ENCODE data around the gene DEDD. TPM values are rescaled to one million over a fixed set of nuclear protein-coding genes. Genes with fewer than 3 reads are reported as not detected.

DEDD gene, protein sequence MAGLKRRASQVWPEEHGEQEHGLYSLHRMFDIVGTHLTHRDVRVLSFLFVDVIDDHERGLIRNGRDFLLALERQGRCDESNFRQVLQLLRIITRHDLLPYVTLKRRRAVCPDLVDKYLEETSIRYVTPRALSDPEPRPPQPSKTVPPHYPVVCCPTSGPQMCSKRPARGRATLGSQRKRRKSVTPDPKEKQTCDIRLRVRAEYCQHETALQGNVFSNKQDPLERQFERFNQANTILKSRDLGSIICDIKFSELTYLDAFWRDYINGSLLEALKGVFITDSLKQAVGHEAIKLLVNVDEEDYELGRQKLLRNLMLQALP
- total RNA-seq: 27.2 TPM

DNA sequence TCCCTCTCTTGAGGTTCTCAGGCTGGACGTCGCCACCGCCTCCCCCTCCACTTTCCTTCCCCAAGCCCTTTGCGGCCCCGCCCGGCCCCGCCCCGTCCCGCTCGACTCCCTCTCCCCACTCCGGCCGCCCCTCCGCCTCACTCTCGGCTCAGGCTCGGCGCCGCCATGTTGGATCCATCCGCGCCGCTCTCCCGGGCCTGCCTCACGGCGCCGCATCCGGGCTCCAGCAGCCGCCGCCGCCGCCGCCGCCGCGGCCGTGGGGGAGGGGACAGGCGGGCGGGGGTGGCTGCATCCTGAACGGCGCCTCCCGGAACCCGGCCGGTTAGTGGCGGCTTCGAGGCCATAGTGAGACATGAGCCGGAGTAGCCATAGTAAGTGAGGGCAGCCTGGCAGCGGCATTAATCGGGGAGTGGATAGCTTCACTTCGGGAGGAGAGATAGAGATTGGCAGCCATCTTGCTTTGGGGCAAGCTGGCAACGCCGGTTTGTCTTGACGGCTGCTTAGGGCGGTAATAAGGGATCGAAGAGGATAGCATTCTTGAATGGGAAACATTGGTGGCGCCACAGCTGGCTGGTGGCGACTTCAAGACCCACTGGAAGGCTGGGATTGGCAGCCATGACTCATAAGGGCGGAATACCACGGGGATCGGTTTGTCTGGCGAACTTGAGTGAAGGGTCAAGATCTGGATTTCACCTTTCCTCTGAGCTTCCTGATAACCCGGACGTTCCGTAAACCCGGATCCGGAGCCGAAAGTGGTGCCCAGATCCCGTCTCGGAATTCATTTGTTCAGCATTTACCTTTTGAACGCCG lies at the start of gene DEDD:
Gene DEDD, minus strand, starts transcription at position 258 of the 810 bp plus-strand sequence. CDS start 8,205 bp downstream, outside the sequence.
- peak within 1 kb of the TSS; percentile 97 for H3K4me3 ChIP-seq (ENCODE audit: low read length)

DNA sequence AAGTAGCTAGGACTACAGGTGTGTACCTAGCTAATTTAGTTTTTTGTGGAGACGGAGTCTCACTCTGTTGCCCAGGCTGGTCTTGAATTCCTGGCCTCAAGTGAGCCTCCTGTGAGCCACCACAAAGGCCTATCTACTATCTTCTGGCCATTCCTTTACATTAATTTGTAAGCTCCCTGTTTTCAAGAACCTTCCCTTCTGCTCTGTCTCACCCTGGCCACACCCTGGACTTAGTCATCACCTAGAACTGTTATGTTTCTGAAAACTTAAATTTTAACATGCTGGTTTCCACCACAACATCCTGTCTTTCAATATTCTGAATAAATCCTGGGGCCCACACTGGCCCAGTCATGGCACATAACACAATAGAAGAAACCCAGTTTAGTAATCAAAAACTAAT lies 49.7 kb upstream of the DEDD start:
- Histone ChIP-seq H3K9me3 (ENCODE audit: low read depth, low read length) (no peaks in the 10 kb centered on the region), H3K4me3 (ENCODE audit: low read length) (no peak overlapping the region), H3K27me3 (ENCODE audit: insufficient read depth, low read length) (no peaks in the 10 kb centered on the region), H3K4me1 (ENCODE audit: insufficient read depth, low read length) (peaks cover 78% of the 10 kb centered on the region)

More for the DNA sequence above, at the start of gene DEDD:
- H3K4me1 ChIP-seq (ENCODE audit: insufficient read depth, low read length): peaks cover 80% of the 10 kb centered on the region
- H3K27me3 ChIP-seq (ENCODE audit: insufficient read depth, low read length): no peaks in the 10 kb centered on the region
- no peaks in the 10 kb centered on the region for H3K9me3 ChIP-seq (ENCODE audit: low read depth, low read length)

DNA sequence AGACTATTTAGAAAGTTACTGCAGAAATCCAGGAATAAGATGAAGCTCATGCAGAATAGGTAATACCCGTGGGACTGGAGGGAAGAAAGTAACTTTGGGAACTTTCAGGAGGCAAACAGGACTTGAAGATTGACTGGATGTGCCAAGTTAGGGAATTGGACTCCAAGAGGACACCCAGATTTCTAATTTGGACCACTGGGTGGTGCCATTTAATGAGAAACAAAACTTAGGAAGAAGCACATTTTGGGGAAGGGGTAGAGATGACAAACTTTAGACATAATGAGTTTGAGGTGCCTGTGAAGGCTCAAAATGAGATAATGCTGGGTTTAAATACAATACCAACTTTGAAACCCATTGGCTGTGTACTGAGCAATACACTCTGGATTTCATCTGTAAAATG lies 48.2 kb upstream of the DEDD start:
- H3K4me3 ChIP-seq (ENCODE audit: low read length): no peak overlapping the region
- H3K27me3 ChIP-seq (ENCODE audit: insufficient read depth, low read length): no peaks in the 10 kb centered on the region
- H3K4me1 ChIP-seq (ENCODE audit: insufficient read depth, low read length): peaks cover 76% of the 10 kb centered on the region
- no peaks in the 10 kb centered on the region for H3K9me3 ChIP-seq (ENCODE audit: low read depth, low read length)

DNA sequence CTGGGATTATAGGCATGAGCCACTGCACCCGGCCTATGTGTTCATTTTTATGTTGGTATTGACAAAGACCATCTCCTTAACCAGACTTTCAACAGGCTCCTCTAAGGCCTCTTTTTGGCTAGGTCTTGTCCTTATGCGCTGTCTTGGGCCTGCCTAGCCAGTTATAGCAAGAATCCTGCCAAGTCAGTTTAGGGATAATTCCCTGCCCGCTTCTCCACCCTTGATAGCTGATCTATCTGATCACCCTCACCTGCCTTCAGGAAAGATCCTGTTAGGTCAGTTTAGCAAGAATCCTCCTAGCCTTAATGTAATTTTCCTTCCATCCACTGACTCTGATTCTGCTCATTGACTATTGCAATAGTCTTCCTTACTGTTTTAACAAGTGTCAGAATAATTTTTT lies 47.2 kb upstream of the DEDD start:
- Histone ChIP-seq H3K4me3 (ENCODE audit: low read length) (no peak overlapping the region), H3K27me3 (ENCODE audit: insufficient read depth, low read length) (no peaks in the 10 kb centered on the region), H3K4me1 (ENCODE audit: insufficient read depth, low read length) (peaks cover 67% of the 10 kb centered on the region), H3K9me3 (ENCODE audit: low read depth, low read length) (no peaks in the 10 kb centered on the region)

DNA sequence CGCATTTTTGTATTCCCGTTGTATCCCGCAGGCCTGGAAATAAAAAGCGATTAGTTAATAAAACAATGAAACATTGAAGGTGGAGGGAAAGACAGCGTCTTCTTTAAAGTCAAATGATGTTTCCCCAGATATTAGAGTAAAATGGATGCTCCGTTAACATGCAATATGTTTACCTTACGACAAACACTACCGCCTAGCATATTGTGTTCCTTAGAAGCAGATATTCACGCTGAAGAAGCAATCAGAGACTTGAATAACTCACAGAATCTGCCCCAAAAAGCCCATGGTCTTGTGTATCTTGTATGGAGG lies 45.4 kb upstream of the DEDD start:
- no peak overlapping the region for H3K4me3 ChIP-seq (ENCODE audit: low read length)
- H3K27me3 ChIP-seq (ENCODE audit: insufficient read depth, low read length): no peaks in the 10 kb centered on the region
- H3K9me3 ChIP-seq (ENCODE audit: low read depth, low read length): no peaks in the 10 kb centered on the region
- peaks cover 49% of the 10 kb centered on the region for H3K4me1 ChIP-seq (ENCODE audit: insufficient read depth, low read length)

DNA sequence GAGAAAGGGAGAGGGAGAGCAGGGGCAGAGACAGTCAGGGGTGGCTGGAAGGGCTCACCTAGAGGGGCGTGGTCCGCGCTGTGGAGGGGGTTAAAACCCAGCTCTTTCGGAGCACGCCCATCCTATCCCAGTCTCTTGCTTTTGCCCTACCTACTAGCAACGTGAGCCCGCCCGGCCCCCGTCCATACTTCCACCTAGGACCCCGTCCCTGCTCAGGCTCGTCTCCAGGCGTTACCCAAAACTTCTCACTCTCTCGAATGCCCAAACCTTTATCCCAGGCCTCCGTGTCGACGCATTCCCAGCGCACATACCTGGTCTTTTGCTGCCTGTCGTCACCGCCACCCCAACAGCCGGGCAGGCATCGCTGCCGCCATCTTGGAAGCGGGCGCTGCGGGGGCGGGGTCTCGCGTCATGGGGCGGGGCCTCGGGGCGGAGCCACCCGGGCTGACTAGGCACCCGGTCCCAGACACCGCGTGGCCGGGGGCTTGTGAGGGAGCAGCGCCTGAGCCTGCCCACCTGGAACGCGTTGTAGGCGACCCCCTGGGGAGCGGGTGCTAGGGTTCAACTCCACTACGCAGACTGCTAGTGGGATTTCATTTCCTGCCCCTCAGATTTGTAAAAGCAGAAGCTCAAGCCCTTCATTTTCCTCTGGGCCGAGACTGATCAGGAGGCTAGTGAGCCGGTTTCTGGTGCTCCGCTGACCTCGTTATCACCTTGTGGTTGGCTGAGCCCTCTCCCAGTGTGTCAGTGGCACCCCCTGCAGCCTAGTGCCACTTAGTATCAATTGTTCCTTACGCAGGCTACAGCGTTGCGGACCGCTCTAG lies 44.9 kb upstream of the DEDD start, which contains the start of gene B4GALT3:
Gene B4GALT3, minus strand, starts transcription at position 396 of the 824 bp plus-strand sequence. CDS start 1,447 bp downstream, outside the sequence.
- Histone ChIP-seq H3K9me3 (ENCODE audit: low read depth, low read length) (no peaks in the 10 kb centered on the region), H3K4me1 (ENCODE audit: insufficient read depth, low read length) (peaks cover 43% of the 10 kb centered on the region), H3K4me3 (ENCODE audit: low read length) (peak within 1 kb of the TSS; percentile 81), H3K27me3 (ENCODE audit: insufficient read depth, low read length) (no peaks in the 10 kb centered on the region)

DNA sequence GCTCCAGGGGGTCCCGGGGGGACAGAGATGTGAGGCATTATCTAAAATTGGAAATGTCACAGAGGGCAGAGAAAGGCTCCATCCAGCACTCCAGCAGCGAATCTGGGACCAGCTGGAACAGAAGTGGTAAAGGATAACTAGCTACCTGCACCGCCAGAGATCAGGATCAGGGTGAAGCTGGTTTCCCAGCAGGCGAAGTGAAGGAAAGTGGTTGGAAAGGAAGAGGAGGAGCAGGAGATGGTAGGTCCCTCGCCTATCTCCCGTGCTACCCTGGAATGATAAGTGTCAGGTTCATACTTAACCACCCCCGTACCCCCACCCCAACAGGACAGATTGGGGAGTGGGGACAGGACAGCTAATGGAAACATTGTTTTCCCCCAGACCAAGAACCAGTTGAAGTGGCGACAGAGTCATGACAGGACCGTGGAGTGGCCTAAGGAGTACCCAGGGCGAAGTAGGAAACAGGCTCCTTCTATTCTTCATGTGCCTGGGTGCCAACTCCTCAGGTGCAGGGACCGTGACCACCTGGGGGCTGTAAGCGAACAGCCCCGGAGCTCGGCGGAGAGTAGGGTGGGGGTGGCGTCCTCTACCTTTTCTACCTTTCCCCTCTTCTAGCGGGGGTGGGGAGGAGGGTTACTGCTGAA lies 44.1 kb upstream of the DEDD start:
- Histone ChIP-seq H3K4me1 (ENCODE audit: insufficient read depth, low read length) (peaks cover 36% of the 10 kb centered on the region), H3K4me3 (ENCODE audit: low read length) (peak overlapping the region; percentile 81), H3K27me3 (ENCODE audit: insufficient read depth, low read length) (no peaks in the 10 kb centered on the region), H3K9me3 (ENCODE audit: low read depth, low read length) (no peaks in the 10 kb centered on the region)

DNA sequence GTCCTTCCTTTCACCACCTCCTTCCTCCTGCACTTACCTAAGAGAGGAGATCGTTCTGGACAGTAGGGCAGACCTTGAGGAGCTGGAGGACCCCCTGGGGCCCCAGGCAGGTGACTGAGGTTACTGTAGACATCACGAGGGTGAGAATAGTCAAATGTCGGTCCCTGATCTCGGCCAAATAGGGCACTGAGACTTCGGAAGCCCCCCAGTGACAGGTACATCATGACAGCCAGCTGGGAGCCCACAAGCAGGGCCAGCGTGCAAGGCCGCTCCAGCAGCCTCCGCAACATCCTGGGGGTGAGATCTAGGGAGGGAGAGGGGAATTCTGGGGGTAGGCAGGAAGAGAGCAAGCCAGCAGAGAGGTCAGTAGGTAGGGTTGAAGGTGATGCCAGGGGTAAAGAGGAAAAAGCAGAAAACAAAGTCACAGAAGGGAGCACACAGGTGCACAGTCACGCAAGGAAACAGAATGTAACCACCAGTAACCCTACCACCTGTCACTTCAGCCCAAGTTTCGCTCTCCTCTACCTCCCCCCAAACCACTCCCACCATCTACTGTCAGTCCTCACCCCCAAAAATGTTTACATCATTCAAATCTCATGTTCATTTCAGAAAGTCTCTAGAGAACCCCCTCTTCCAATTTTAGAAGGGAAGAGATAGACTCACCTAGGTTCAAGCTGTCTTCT lies 43.4 kb upstream of the DEDD start:
- peak overlapping the region; percentile 81 for H3K4me3 ChIP-seq (ENCODE audit: low read length)
- H3K4me1 ChIP-seq (ENCODE audit: insufficient read depth, low read length): peaks cover 29% of the 10 kb centered on the region
- no peaks in the 10 kb centered on the region for H3K9me3 ChIP-seq (ENCODE audit: low read depth, low read length)
- no peaks in the 10 kb centered on the region for H3K27me3 ChIP-seq (ENCODE audit: insufficient read depth, low read length)

DNA sequence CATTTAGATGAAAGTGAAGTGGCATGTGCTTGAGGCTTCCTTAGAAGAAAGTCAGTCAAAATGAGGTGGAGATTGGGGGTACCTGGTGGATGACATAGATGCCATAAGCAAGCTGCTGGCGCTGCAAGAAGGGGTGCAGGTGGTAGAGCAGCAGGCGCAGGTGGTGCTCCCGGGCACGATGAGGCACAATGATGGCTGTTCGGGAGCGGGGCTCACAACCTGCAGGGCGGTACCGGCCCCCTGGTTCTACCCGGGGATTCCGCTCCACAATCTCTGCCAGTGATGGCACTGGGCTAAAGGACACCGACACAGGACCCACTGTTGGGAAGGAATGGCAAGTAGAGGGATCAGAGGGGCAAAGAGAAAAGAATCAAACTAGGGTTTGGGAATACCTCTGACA lies 42.4 kb upstream of the DEDD start:
- no peak overlapping the region for H3K4me3 ChIP-seq (ENCODE audit: low read length)
- H3K9me3 ChIP-seq (ENCODE audit: low read depth, low read length): no peaks in the 10 kb centered on the region
- H3K4me1 ChIP-seq (ENCODE audit: insufficient read depth, low read length): peaks cover 23% of the 10 kb centered on the region
- no peaks in the 10 kb centered on the region for H3K27me3 ChIP-seq (ENCODE audit: insufficient read depth, low read length)

DNA sequence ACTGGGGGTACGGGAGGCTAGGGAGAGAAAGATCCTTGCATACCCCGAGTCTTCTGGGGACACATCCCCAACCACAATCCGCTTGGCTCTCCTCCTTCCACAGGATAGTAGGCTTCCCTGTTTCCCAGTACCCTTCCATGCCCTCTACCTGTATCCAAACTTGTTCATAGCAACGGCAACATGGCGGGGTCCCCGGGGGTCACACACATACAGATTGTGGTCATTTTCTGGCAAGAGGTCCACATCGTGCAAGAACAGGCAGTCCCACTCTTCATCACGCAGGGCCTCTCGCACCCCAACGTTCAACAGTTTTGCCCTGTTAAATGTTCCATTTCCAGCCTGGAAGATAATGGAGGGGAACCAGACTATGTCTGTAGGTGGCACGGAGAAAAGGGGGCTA lies 41.2 kb upstream of the DEDD start:
- H3K27me3 ChIP-seq (ENCODE audit: insufficient read depth, low read length): no peaks in the 10 kb centered on the region
- no peak overlapping the region for H3K4me3 ChIP-seq (ENCODE audit: low read length)
- peaks cover 23% of the 10 kb centered on the region for H3K4me1 ChIP-seq (ENCODE audit: insufficient read depth, low read length)
- H3K9me3 ChIP-seq (ENCODE audit: low read depth, low read length): no peaks in the 10 kb centered on the region

DNA sequence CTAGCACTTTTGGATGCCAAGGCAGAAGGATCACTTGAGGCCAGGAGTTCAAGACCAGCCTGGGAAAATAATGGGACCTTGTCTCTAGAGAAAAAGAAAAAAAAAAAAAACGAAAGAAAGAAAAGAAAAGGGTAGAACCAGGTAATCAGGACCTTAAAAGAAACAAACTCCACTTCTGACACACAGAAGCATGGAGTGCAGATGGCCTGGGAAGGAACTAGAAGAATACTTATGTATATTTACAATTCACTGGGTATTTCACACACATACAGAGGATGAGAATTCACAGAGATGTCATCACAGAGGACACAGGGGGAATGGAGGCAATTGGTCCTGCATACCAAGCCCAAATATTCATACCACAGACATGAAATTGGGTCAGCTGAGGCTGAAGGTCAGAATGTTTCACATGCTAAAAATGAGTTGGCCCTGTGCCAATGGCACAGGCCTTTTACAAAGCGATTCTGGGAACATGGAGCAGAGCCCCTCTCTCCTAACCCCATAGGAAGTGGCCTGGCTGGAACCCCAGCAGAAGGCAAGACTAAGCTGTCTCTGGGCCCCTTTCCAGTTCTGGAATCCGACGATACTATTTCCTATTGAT lies 40.4 kb upstream of the DEDD start:
- no peak overlapping the region for H3K4me3 ChIP-seq (ENCODE audit: low read length)
- H3K4me1 ChIP-seq (ENCODE audit: insufficient read depth, low read length): peaks cover 18% of the 10 kb centered on the region
- H3K27me3 ChIP-seq (ENCODE audit: insufficient read depth, low read length): no peaks in the 10 kb centered on the region
- no peaks in the 10 kb centered on the region for H3K9me3 ChIP-seq (ENCODE audit: low read depth, low read length)

DNA sequence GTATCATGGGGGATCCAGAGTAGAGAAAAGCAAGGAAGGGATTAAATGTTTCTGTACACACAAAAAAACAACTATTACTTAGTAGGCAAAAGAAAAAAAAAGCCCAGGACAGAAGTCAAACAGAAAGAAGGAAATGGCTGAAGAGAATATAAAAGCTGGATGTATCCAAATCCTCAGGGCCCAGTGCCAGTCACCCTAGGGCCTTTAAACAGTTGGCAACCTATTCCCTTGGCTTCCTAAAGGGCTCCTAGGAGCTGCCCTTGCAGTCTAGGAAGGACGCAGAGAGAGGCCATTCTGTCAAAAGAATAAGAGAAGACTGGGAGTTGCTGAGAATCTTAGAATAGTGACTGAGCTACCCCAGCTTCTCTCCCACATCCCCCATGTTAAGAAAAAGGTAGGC lies 39.9 kb upstream of the DEDD start:
- no peak overlapping the region for H3K4me3 ChIP-seq (ENCODE audit: low read length)
- H3K4me1 ChIP-seq (ENCODE audit: insufficient read depth, low read length): peaks cover 18% of the 10 kb centered on the region
- no peaks in the 10 kb centered on the region for H3K9me3 ChIP-seq (ENCODE audit: low read depth, low read length)
- no peaks in the 10 kb centered on the region for H3K27me3 ChIP-seq (ENCODE audit: insufficient read depth, low read length)

DNA sequence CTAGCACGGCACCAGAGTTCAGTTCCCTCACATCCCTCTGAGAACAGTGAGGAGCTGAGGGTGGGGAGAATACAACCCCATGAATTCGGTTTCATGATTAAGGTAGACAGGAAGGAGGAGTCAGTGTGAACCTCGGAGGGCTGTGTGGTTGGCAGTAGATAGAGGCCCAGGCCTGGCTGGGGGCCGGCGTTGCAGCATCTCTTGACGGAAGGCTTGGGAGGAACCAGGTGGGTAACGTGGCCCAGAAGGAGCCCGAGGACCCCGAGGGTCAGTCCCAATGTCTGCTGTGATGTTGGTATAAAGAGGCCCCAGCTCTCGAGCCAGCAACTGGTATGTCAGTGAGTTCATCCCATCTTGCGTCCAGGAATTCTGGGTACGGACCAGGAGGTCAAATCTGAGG lies 39.2 kb upstream of the DEDD start:
- Histone ChIP-seq H3K27me3 (ENCODE audit: insufficient read depth, low read length) (no peaks in the 10 kb centered on the region), H3K4me1 (ENCODE audit: insufficient read depth, low read length) (peaks cover 23% of the 10 kb centered on the region), H3K9me3 (ENCODE audit: low read depth, low read length) (no peaks in the 10 kb centered on the region), H3K4me3 (ENCODE audit: low read length) (no peak overlapping the region)

DNA sequence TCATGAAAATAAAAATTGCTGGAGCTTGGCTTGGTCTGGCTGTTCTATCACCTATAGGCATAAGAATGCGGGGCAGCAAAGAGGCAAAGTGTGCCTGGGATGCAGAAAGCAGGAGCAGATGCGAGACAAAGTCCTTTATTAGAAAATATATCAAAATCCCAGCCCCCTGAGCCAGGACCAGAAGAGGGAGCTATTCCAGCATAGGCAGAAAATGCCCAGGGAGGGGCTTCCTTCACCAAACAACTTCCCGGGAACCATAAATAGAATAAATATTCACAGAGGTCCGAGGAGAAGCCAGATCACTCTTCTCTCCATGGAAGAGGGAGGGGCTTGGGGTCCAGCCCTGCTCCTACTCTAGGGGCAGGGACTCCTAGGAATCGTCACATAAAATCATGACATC lies 38.7 kb upstream of the DEDD start:
- no peak overlapping the region for H3K4me3 ChIP-seq (ENCODE audit: low read length)
- peaks cover 21% of the 10 kb centered on the region for H3K4me1 ChIP-seq (ENCODE audit: insufficient read depth, low read length)
- no peaks in the 10 kb centered on the region for H3K9me3 ChIP-seq (ENCODE audit: low read depth, low read length)
- H3K27me3 ChIP-seq (ENCODE audit: insufficient read depth, low read length): no peaks in the 10 kb centered on the region
